ENCODE data around the gene GNLY.

GNLY gene

DNA sequence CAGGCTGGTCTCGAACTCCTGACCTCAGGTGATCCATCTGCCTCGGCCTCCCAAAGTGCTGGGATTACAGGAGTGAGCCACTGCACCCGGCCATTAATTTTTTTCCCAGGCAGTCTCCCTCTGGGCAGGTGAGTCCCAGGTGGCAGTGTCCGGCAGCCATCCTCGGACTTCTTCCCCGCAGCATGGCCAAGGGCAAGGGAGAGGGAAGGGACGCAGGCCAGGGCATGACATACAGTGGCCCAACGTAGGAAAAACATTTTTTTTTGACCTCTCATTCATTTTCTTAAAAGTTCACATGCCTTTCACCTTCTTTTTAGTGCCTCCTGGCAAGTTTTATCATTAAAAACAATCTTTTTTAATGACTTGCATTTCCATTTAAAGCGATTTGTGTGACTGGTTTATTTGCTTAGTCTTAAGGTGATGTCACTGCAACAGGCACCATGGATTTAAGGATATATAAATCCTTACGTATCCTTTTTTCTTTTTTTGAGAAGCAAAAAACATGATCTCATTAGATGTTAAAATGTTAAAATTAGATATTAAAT, 36.6 kb downstream of the GNLY start:
- DNase-seq: no peak

DNA sequence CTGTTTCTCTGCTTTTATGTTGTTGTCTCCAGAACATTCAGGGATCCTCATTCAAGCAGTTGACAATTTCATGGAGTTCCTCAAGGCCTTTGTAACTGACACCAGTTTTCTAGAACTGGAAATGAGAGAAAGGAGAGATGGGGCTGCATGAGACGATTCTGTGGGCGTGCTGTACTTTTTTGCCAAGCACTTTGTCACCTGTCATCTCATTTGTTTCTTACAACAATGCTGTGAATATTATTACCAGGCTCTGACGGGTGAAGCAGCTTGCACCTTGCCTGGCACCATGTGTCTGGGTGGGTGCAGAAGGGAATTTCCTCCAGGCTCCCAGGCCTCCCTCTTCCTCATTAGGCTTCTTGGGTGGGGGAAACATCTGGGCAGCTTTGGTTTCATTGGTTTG, 37.4 kb downstream of the GNLY start:
- no peak for DNase-seq

DNA sequence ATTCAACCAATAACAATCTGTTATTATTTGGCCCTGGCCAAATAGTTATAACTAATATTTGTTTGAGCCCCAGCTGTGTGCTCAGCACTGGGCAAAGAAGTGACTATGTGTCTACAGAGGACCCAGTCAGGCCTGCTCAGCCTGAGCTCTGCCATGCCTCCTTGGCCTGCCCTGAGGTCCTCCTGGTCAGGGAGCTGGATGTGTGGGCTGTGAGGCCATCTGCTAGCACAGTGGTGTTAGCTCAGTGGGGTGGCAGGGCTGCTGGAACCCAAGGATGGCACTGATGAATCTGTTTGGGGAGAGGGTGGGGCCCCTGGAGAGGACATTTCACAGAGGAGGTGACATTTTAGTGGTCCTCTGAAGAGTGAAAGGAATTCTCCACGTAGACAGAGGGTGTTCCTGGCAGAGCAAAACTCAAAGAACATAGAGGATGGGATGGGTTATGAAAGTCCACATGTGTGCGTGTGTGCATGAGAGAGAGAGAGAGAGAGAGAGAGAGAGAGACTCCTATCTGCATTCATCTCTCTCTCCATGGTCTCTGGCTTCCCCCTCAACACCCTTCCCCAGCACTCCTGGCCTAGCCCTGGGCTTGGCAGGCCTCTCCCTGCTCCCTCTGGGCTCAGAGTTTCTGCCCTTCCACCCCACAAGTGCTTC, 38.4 kb downstream of the GNLY start:
- DNase-seq: no peak

DNA sequence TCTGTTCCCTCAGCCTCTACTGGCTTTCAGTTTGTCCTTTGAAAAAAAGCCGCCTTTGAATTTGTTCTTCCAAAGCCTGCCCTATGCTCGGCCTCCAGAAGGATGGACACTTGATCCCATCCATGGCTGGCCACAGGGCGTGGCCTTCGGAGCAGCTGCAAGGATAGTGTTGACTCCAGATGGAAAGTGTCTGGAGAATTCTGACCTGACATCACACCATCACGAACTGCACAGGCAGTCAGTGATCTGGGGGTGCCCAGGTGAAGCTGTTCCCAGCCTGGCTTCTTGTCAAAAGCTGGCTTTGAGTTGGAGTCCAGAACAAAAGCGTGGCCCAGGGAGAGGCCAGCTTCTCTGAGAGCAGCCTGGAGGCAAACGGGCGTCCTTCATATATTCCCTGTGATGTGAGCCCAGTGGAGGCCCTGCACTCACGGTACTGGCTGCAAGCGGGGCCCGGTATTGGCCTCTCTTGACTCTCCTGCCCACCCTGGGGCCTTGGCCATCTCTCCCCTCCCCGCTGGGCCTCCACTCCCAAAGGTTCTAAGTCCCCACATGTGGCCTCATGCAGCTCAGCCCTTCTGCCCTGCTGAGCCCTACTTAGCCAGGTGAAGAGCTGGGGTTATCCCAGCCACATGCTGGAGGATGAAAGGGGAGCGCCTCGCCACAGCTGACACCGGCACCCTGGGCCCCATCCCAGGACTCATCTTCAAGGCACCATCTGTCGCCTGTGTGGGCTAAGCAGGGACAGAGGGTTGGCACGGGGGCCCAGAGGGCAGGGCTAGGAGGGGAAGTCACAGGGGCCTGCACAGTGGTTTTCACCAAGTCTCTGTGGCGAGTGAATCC, 39.2 kb downstream of the GNLY start:
- DNase-seq: no peak

DNA sequence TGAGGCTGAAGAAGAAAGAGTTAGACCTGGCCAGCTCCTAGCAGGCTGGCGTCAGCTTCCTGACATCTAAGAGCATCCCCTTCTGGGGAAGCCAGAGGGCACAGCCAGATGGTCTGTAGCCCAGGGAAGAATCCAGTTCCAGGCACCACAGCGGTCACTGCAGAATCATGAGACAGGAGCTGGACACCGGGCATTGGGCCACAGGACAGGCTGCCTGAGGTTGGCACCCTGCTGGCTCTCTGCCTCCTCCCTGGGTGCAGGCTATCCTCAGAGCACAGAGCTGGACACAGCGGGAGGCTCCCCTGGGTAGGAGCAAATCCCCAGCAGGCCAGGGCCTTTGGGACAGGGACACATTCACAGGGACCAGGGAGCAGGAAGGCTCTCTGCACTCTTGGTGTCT, 39.9 kb downstream of the GNLY start:
- DNase-seq: no peak

DNA sequence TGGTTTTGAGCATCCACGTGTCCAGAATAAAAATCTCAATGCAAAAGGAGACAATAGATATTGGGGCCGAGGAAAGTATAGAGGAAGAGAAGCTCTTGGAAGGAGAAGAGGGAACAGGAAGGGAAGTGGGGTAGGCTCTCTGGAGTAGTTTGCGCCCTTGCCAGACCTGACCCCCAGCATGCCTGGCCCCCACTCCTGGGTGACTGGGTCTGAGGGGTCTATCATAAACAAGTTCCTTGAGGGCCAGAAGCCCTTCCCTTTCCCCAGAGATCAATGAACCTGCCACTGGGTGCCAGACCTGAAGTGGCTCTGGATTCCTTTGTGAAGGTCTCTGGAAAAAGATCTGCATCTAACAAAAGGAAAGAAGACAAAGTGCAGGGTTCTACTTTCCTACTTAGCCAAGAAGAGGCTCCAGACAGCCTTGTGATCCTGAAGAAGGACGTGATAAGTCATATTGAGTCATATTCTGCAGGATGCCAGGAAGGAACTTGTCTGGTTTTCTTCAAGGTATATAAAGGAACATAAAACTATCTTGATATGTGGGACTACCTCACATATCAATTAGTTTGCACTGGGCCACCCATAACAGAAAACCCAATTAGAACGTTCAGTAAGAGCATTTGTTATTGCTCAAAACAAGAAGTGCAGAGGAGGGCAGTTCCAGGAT, 40.9 kb downstream of the GNLY start:
- no peak for DNase-seq

DNA sequence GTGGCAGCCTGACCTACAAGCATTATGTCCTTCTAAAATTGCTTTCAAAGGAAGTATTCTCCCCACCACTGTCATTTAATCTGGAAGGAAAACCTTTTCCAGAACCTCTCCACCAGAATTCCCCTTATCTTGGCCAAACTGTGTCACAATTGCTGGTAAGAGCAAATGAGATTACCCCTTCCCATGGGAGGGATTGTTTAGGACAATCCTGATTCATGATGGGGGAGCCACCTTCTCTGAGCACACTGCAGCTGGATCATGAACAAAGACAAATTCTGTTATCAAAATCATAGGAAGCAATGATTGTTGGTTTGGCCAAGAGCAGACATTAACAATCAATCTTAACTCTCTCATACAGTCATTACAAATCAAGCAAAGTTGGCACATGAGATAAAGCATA, 41.5 kb downstream of the GNLY start:
- no peak for DNase-seq

DNA sequence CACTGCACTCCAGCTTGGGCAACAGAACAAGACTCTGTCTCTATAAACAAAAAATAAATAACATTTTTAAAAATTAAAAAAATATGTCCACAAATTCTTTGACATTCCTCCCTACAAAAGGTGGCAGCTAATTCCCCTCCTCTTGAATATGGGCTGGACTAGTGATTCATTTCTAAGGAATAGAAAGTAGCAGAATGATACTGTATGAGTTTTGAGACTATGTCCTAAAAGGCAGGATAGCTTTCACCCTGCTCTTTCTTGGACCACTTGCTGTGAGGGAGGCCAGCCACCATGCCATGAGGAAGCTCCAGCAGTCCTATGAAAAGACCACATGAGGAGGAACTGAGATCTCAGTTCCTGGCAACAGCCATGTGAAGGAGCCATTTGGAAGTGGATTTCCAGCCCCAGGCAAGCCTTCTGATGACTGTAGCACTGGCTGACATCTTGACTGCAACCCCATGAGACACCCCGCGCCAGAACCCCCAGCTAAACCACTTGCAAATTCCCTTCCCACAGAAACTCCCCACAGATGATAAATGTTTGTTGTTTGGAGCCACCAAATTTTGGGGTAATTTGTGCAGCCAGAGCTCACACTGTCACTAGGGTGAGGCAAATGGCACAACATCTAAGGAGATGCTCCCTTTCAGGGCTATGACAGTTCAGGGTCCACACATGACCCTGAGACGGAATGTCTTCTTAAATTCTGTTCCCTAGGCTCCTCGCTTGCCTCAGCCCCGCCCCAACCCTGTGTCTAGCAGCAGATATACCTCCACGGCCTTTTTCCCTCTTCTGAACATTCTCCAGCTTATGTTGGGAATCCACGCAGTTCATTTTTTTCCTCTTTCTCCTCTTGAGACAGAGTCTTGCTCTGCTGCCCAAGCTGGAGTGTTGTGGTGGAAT, 42.5 kb downstream of the GNLY start:
- DNase-seq: no peak

DNA sequence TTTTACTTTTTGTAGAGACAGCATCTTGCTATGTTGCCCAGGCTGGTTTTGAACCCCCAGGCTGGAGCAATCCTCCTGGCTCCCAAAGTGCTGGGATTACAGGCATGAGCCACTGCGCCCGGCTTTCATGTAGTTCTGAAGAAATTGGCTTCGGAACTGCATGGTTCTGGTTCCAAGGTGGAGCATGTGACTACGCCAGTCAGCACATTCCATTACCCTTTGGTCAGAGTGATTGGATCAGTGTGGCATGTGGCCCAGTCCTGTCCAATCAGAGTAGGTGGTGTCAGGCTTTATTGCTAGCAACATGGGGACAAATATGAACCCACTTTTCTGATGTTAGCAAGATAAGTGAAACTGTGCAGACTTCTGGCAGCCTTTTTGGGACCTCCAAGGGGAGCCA, 43.3 kb downstream of the GNLY start:
- DNase-seq: no peak

DNA sequence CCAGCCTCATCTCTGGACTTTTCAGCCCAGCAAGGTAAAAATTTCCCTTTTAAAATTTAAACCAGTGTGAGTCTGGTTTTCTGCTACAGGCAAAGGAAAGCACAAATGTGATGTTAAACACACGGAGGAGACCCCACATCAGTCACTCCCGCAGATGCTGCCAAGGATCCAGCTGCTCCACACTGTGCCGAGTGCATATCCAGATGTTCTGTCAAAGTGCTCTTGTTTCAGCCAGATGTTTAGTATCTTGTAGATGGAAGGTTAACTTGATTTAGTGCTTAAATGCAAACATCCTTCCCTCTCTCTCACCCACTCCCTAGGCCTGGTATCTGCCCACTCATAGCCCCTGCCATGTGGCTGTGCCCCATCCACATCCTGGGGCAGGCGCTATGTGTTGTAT, 43.8 kb downstream of the GNLY start:
- DNase-seq: no peak

DNA sequence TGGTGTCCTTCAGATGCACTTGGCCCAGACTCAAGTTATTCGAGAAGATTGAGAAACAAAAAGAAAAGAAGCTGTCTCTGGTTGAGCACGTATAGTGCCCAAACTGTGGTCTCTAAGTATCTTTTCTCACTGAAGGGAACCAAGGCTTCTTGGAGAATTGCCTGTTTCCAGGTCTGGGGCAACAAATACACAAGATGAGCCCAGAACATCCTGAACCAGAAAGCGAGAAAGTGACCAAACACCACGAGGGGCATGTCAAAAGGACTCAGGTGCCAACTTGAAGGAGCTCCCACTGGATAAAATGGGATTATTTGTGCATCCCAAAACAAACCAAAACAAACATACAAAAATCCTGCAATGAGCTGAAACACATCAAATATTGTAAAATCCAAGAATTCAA, 46.0 kb downstream of the GNLY start:
- no peak for DNase-seq

DNA sequence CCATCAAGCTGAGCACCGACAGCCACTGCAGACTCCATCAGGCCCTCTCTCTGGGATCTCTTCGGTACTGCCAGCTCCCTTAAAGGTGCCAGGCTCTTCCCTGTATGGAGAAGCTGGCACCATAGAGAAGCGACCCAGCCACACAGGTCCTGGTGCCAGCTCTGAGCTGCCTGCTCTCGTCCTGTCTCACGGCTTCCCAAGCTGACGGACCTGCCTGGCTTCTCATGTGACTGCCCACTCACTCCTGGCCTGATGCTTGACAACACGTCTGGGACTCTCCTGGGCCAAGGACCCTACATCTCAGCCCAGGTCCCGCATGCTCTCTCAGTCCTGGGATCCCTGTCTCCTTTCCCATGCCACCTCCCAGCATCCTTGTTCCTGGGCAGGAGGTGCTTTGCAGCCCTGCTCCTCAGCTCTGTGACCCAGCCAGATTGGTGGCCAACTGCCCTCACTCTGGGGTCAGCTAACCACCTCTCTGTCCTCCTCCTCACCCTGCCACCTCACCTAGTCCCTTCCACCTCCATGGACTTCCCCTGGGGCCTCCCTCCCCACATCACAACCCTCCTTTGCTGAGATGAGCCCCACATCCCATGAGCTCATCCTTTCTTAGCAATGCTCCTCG, 47.2 kb downstream of the GNLY start:
- no peak for DNase-seq

DNA sequence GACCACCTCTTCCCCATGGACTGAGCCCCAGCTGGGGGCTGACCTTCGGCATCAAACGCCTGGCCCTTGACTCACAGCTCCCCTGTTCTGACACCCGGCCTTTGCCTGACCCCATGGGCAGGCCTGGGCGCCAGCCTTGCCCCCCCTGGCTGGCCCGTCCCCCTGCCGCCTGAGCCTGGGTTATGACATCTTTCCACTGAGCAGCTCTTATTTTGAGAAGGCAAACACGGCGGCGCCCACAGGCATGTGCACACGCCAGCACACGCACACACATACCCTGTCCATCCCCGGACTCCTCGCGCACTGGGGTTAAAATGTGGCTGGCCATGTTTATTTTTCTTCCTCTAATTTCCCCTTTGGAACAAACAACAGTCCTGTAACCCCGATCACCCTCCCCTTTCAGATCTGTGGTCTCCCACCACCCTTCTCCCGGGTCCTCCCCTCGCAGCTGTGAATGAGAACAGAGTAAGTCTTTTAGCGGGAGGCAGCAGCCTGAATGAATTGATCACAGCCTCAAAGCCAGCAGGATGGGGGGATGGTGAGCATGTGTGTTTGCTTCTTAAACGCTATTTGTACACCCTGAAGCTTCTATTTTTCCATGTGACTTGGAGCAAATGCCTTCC, 47.8 kb downstream of the GNLY start:
- no peak for DNase-seq

DNA sequence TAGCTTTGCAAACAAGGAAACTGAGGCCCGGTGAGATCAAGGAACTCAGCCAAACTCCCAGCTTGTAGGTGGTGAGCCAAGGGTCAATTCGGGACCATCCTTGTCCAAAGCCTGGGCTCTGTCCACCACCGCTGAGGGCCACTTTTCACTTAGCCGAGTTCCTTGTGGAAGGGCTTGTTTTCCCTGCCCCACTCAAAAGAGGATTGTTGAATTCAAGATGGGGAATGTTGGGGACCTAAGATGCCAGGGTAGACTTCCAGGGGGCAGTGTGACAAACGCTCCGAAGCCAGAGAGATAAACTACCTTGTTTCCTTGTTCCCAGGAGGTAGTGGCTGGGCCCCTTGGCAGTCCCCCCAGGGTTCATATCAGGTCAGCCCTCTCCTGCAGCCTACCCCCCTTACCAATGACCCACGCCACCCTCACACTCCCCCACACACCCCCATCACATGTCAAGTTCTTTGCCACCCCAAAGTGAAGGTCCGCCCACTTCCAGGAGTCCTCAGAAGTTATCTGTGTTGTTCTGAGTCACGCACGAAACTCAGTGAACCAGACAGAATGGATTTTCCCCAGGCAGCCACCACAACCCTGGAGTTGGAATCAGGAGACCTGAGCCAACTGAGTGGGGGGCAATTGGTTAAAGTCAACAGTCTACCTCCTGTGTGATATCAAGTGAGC, 49.3 kb downstream of the GNLY start:
- DNase-seq: no peak

DNA sequence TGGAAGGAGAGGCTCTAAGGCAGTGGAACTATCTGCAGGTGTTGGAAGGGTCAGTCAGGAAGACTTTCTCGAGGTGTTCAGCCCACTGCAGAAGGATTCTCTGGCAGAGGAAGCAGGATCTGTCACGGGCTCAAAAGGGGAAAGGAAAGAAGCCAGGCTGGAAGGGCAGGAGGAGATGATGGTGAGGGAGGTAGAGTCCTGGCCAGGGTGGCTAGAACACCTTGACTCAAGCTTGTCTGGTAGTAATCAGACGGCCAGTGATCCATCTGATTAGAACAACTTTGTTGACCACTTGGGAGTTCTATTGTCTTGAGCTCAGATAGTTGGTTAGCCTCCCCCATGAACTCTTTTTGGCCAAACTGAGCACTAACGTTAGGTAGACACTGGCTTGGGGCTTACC, 49.9 kb downstream of the GNLY start:
- no peak for DNase-seq

DNA sequence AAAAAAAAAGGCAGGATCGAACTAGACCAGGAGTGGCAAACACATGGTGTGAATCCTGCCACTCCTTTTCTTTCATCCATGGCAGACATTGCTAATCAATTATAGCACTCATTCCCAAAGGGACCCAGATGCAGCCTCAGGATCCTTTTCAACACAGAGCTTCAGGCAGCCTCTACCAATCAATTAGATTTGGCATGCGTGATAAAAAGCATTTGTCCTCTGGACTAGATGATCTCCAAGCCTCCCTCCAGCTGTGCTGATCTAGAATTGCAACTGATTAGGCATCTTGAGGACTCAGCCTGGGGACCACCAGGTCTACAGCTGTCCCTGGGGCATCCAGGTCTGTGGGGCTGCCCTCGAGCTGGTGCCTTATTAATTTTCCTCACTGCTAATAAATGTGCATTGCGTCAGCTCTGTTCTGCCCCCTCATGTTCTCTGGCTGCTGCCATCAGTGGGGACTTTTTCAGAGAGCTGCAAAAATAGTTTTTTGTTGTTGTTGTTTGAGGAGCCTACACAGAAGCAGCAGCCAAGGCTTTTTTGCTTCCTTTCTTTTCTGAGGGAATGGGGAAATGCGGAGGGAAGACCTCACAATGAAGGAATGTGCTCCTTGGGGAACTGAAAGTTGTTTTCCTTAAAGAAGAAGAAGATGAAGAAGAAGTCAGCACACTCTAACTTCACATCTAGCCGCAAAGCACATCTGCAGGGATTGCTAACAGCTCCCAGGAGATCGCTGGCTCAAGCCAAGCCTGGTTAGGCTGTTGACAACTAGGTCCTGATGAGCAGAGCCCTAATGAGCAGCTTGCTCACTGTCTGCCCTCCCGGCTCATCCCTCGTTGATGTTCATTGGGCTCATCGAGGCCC, 50.8 kb downstream of the GNLY start:
- DNase-seq: no peak

DNA sequence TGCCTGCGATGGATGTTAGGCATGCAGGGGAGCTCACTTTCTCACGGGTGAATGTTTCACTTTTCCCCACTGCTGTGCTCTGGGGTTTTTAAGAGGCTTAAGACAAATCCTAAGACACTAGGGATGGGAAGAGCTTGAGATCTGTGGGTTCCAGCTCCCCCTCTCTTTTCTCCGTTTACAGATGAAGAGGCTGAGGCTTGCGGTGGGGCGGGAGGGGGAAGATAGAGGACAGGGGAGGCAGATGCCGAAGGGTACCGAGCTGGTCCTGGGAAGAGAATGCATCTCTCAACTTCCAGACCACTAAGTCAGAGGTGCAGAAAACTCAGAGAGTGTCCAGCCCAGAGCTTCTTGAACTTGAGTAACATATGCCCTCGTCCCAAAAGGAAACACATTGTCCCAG, 51.5 kb downstream of the GNLY start:
- DNase-seq: no peak

DNA sequence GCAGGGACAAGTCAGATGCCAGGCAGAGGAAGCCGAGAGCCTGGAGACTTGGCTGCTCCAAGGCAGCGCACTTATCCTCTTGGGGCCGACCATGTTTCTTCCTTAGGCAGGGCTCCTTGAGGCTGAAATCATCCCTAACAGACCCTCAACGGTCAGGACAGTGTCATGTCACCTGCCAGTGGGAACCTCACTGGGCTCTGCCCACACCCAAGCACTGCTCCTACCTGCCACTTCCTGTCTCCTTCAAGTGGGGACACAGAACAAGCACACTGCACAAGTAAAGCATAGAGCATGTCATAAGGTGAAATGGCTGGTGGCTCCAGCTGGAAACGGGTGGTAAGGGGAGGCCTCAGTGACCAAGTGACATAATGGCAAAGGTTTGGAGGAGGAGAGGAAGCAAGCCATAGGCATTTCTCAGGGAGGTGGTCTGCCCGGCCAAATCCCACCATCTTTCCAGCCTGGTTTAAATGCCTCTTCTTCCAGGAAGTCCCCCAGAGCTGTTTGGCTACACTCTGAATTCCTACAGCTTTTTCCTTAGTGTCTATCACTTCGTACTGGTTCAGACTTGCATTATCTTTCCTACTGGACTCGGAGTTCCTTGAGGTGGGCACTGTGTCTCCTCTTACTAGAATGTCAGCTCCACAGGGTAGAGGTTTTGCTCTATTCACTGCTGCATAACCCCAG, 52.3 kb downstream of the GNLY start:
- no peak for DNase-seq

DNA sequence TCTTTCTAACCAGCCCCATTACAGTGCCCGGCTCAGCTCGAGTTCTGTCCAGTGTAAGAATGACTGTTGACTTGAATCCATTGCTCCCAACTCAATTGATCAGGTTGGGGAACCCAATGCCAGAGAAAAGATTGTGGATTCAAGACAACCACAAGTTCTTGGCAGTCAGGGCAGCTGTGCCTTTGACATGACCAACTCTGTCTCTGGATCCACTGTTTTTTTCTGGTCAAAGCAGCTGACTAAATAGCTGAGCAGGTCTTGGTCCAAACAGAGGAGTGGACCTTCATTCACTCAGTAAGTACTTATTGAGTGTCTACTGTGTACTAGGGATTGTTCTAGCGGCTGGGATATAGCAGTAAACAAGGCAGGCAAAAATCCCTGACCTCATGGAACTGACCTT, 53.3 kb downstream of the GNLY start:
- DNase-seq: no peak

Measured in T-helper 9 cell (primary cell).